Measurements from ENCODE around the gene TFAP2D.

- no peak for TF ChIP-seq CTCF (IDR thresholded peaks at IDR 0.05; ENCODE audit: poor library complexity)
- no peak for TF ChIP-seq EZH2phosphoT487 (IDR thresholded peaks at IDR 0.05; ENCODE audit: low read depth, severe bottlenecking, unreplicated experiment)
- TF ChIP-seq EZH2 (IDR thresholded peaks at IDR 0.05; ENCODE audit: borderline replicate concordance), result no peak
These were observed 21.2 kb downstream of the TFAP2D start for GRCh38 chr6:50734488-50734887.

All from hepatocyte (in vitro differentiated cells).